Stimulated activated CD4-positive, alpha-beta T cell treated with anti-CD3 and anti-CD28 coated beads, TNF-alpha, amount 100 ng/mL, for 24 hours (primary cell): ENCODE measurements around the gene KCMF1.

ENCODE experiments used
- DNase-seq, 3 experiments: peaks; one replicate each; pipeline ENCODE4 v3.0.0-alpha.2; 2020; ENCODE audit warnings: low read depth in 3 of 3

The KCMF1 gene

GRCh38 chr2:84956334-84957297 lies 14.3 kb upstream of the KCMF1 start:
- DNase-seq = no peak

DNA sequence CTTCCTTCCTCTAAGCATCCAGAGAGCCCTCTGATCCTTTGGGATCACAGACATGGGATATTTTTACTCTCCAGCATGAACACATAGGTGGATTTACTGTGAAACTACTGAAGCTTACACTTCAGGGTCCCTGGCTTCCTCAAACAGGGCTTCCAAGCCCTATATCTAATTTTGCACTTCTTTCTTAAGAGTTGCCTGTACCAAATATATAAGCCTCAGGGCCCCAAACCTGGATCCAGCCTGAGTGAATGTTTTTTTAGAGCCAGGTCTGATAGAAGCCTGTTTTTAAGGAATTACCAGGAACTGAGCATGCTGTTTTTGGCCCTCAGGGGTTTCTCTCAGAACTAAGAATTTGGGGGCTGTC lies 13.2 kb upstream of the KCMF1 start:
- no peak for DNase-seq

- no peak for DNase-seq
Measured at GRCh38 chr2:84958135-84959059, 12.6 kb upstream of the KCMF1 start.

DNA sequence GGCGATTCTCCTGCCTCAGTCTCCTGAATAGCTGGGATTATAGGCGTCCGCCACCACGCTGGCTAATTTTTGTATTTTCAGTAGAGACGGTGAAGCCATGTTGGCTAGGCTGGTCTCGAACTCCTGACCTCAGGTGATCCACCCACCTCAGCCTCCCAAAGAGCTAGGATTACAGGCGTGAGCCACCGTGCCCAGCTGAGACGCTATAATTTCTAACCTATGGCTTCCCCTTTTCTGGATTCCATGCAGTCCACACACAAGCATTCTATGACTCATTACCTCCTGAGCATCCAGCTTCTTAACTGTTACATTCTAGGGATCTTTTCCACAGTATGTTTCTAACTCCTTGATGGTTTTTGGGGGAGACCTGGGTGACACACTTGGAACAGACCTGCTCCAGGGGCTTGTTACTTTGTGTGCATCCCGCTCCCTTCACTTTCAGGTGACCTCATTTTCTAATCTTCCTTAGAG lies 11.8 kb upstream of the KCMF1 start:
- DNase-seq = no peak

- DNase-seq = no peak
Measured at GRCh38 chr2:84959566-84960506, 11.1 kb upstream of the KCMF1 start.

DNA sequence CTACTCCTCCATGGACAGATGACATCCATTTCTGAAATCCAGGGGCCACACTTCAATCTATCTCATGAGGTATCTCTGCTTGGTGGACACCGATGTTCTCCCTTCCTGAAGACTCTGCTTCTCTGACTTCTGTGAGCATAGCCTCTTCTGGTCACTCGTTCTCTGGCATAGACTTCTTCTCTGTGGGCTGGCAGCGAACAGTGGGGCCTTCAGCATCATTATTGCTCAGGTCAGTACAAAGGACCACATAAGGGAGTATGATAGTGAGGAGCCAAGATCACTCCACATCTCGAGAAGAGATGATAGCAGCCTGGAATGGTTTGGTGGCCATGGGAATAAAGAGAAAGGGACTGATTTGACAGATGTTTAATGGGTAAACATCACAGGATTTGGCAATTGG lies 8.0 kb upstream of the KCMF1 start:
- DNase-seq = no peak

GRCh38 chr2:84963323-84963691 lies 7.7 kb upstream of the KCMF1 start:
- no peak for DNase-seq

DNA sequence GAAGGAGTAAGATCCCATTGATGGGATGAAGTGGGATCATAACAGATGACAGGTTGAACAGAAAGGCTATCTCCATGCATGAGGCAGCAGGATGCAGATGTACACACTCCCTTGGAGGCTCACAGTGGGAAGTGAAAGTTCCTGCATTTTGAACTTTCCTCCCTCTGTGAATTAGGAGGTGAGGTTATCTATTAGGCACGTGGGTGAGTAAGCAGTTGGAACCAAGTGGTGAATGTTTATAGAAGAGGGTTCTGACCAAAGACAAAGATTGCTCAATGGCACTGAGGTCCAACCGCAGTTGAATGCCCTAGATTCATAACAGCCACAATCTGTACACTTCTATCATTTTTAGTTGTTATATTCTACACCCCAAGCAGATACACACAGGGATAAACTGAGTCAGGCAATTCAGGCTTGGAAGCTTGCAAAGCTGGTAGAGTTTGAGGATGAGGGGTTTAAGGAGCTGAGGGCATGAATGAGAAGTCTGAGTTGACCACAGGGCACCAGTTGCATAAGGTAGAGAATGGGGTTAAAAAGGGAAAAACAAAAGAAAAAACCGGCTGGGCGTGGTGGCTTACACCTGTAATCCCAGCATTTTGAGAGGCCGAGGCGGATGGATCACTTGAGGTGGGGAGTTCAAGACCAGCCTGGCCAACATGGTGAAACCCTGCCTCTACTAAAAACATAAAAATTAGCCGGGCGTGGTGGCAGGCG lies 7.1 kb upstream of the KCMF1 start:
- no peak for DNase-seq

GRCh38 chr2:84964406-84965191 lies 6.4 kb upstream of the KCMF1 start:
- no peak for DNase-seq

DNA sequence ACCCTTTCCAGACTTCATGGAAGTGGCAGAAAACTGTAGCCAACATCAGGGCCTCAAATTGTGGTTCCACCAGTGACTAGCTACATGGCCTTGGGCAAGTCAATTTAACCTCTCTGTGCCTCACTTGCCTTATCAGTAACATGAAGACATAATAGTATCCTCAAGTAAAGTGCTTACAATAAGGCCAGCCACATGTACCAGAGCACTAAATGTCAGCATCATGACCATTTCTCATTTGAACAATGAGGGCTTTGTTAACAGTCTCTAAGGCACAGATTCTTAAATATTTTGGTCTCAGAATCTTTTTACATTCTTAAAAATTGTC lies 5.8 kb upstream of the KCMF1 start:
- DNase-seq = no peak

- DNase-seq = no peak
Measured at GRCh38 chr2:84965827-84966226, 5.1 kb upstream of the KCMF1 start.

DNA sequence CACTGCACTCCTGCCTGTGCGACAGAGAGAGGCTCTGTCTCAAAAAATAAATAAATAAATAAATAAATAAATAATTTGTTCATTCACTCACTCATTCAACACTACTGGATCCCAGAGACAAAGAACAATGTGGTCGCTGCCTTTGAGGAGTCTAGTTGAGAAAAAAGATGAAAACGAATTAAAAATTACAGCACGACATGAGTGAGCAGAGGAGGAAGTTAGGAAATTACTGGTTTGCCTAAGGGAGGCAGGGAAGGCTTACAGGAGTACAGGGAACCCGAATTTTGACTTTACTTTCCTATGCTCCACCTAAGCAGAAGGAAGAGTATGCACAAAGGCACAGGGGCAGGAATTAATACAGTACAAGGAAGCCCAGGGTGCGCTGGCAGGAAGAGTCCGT lies 4.2 kb upstream of the KCMF1 start:
- no peak for DNase-seq

DNA sequence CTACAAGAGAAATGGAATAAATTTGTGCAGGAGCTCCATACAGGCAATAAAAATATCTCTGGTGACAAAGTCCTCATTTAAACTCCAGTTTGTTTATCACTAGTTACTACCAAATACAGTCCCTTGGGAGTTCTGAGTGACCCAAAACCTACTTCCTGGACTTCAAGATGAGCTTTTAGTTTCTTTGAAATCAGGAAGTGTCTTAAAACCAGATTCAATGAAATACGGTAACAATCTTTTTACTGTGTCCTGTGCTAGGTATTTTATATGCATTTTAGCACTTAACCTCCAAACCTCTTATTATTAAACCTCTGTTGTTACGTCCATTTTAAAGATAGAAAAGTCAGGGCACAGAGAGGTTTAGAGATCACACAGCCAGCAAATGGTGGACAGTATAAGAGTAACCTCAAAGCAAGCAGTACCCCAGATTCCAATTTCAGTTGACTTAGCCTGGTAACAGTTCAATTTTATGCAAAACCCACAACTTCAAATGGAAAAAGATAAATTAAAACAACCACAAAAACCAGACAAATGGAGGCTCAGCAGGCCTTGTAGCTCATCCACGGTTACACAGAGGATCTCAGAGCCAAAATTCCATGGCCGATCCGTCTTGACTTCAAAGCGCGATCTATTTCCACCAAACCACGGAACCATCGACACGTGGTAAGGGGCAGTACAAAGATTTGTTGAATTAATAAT lies 1.3 kb upstream of the KCMF1 start:
- DNase-seq = no peak

GRCh38 chr2:84970210-84970867 lies 622 bp upstream of the KCMF1 start:
- peak; percentile 28 to 52 (median 37) for DNase-seq

DNA sequence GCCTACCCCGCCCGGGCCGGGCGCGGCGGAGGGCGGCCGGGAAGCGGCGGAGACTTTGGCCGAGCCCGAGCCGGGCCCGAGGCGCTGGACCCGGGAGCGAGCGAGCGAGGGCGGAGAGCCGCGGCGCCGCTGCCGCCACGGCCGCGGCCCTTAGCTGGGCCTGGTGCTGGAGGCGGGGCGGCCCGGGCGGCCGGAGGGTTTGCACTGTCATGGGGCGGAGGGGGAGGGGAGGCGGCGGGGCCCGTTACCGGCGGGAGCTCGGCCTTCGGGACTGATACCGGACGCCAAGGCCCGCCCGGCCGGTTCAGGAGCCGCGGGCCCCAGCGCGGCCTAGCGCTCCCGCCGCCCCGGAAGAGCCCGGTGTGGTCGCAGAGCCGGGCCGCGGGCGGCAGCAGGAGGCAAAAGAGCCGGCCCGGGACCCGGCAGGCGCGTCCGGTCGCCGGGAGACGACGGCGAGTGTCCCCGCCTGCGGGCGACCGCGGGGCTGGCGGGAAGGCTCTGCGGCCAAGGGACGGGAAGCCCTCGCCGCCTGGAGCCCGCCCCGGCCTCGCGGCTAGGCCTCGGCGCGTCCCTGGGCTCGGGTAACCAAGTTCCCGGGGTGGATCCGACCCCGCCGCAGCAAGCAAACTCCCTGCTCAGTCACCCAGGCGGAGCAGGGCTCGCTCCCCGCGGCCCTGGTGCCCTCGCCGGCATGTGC lies 697 bp downstream of the KCMF1 start:
- peak; percentile 26 to 57 (median 36) for DNase-seq

- DNase-seq = no peak
Measured at GRCh38 chr2:84972207-84972783, 1.3 kb downstream of the KCMF1 start.

- DNase-seq = no peak
Measured at GRCh38 chr2:84972932-84973331, 2.0 kb downstream of the KCMF1 start.
